Brain (organoid and tissue), 1 donor: ENCODE data around the gene HSPA6. TPM values are rescaled to one million over a fixed set of nuclear protein-coding genes. Genes with fewer than 3 reads are reported as not detected.

Experiments
- polyA plus RNA-seq: library from polyadenylated mRNA; stranded (reverse); fragments of 350-450 nt; fragmentation: Illumina TruSeq; extraction: RNeasy Lipid Tissue Mini Kit (QIAGEN cat#74804); gene quantifications from one replicate; pipeline ENCODE4 v1.2.3, GENCODE V29; 2015; ENCODE audit warnings: low read depth, low replicate concordance; ENCODE audit not compliant: insufficient read depth

The HSPA6 gene
- polyA plus RNA-seq, 1 donor from 2014 or later = 0.39 TPM

Other genes with a start within 250 kb of the HSPA6 start
- 2.6 TPM for gene MPZ, start 214.6 kb upstream of the HSPA6 start, polyA plus RNA-seq
- gene SDHC, start 210.2 kb upstream of the HSPA6 start, polyA plus RNA-seq = 211 TPM
- 1.4 TPM for gene CFAP126, start 156.7 kb upstream of the HSPA6 start, polyA plus RNA-seq
- 7.7 TPM for gene FCGR2A, start 19.1 kb upstream of the HSPA6 start, polyA plus RNA-seq
- gene FCGR3A, start 25.3 kb downstream of the HSPA6 start, polyA plus RNA-seq = 11.9 TPM
- 1.3 TPM for gene FCGR3B, start 106.6 kb downstream of the HSPA6 start, polyA plus RNA-seq
- gene FCGR2B, start 138.6 kb downstream of the HSPA6 start, polyA plus RNA-seq = 1.7 TPM
- 0.58 TPM for gene FCRLA, start 182.7 kb downstream of the HSPA6 start, polyA plus RNA-seq
- gene FCRLB, start 197.0 kb downstream of the HSPA6 start, polyA plus RNA-seq = 0.58 TPM
- 12.1 TPM for gene DUSP12, start 225.2 kb downstream of the HSPA6 start, polyA plus RNA-seq
- gene ATF6, start 241.8 kb downstream of the HSPA6 start, polyA plus RNA-seq = 14.2 TPM